Fibroblast of pulmonary artery (primary cell): ENCODE results near the gene CACNA1S.

Source experiments
- DNase-seq: peaks from one replicate; pipeline ENCODE4 v3.0.0-alpha.2; 2010; ENCODE audit warnings: low read depth
- H3K4me3 ChIP-seq: replicated peaks from 2 replicates; pipeline ENCODE4 v1.5.1; 2011; ENCODE audit warnings: low read depth, mild to moderate bottlenecking, control low read depth, low read length, moderate library complexity
- TF ChIP-seq, protein P1 (sequence below): IDR thresholded peaks from 2 replicates; pipeline ENCODE4 v1.5.1; 2011; ENCODE audit warnings: mild to moderate bottlenecking, control low read depth, low read length, inconsistent platforms; ENCODE audit errors: missing control alignments

Gene CACNA1S

DNA sequence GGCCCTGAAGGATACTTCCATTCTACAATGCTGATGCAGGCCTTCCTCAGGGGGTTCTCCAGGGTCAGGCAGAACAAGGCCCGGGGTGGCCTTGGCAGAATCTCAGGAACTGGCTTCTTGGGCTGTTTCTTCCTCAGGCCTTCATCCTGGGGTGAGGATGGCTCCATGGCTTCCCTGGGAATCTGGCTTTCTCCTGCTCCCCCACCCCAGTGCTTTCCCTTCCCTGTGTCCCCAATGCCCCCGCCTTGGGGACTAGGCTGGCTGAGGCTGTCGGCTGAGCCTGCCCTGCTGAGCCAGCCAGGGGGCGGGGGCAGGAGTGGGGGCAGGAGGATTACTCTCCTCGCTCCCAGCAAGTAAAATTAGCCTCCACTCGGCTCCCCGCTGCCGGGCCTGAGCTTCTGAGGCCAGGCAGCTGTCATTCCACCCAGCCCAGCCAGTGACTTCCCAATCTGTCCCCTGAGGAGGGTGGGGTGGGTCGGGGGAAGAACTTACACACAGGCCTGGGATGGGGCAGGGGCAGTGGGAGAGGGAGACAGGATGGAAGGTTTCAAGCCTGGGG, at the start of gene CACNA1S:
TSS of gene CACNA1S (minus strand) at position 254 of the 559 bp plus-strand sequence. CDS start at position 167, 87 bp downstream.
- no peak for DNase-seq
- H3K4me3 ChIP-seq: no peak within 1 kb of the TSS
- TF ChIP-seq, protein P1, sequence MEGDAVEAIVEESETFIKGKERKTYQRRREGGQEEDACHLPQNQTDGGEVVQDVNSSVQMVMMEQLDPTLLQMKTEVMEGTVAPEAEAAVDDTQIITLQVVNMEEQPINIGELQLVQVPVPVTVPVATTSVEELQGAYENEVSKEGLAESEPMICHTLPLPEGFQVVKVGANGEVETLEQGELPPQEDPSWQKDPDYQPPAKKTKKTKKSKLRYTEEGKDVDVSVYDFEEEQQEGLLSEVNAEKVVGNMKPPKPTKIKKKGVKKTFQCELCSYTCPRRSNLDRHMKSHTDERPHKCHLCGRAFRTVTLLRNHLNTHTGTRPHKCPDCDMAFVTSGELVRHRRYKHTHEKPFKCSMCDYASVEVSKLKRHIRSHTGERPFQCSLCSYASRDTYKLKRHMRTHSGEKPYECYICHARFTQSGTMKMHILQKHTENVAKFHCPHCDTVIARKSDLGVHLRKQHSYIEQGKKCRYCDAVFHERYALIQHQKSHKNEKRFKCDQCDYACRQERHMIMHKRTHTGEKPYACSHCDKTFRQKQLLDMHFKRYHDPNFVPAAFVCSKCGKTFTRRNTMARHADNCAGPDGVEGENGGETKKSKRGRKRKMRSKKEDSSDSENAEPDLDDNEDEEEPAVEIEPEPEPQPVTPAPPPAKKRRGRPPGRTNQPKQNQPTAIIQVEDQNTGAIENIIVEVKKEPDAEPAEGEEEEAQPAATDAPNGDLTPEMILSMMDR: no peak

DNA sequence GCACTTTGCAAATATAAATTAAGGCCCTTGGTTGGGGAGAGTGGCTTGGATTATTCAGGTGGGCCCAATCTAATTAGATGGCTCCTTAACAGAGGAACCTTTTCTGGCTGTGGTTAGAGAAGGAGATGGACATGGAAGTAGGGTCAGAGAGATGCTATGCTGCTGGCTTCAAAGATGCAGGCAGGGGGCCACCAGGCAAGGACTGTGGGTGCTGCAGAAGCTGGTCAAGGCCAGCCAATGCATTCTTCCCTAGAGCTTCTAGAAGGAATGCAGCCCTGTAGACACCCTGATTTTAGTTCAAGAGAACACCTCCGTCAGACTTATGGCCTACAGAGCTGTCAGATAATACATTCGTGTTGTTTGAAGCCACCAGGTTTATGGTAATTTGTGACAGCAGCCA, 45.7 kb upstream of the CACNA1S start:
- H3K4me3 ChIP-seq: no peak overlapping the region
- TF ChIP-seq, protein P1: no peak
- no peak for DNase-seq

DNA sequence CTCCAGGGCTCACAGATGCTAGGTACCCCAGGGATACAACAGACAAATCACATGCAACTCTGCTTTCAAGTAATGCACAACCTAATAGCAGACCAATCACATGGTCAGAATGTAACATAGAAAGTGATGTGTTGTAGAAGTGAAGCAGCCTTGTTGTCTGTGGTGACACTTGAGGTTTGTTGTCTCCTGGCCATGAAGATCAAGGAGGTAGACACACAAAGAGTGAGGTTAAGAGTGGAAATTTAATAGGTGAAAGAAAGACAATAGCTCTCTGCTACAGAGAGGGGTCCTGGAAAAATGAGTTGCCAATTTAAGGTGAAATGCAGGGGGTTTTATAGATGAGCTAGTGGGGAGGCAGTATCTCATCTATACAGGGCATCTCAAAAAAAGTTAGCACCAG, 44.6 kb upstream of the CACNA1S start:
- TF ChIP-seq, protein P1: no peak
- DNase-seq: no peak
- no peak overlapping the region for H3K4me3 ChIP-seq

DNA sequence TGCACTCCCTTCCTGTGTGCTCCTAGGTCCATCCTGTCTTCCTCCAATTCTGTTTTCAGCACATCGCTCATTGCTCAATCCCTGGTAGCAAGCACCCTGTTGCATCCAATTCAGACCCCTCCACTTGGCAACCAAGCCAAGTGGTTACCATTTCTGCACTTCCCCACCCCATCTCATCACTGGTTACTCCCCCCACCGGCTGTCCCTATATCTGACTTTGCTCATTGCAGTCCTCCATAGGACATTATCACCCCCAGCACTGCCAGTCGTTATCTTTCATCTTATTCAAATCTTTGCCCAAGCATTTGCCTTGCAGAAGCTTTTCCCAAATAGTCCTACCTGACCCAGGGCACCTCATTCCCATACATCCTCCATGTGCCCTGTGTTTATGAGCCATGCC, 44.1 kb upstream of the CACNA1S start:
- H3K4me3 ChIP-seq: no peak overlapping the region
- no peak for DNase-seq
- TF ChIP-seq, protein P1: no peak

DNA sequence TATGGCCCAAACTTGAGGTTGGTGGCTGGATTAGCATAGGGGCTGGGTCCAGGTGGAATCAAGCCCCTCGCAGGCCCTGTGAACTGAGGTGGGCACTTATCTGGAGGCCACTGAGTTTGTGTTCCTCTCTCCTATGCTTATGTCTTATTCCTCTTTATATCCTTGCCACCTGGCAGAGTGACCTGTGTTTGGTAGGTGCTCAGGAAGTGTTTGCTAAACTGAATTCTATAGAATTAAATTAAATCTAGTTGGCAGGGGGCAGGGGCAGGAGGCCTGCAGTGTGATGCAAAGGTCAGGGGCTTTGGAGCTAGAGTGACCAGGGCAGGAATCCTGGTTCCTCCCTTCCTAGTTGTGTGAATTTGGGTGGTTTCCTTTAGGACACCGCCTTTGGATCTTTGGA, 43.1 kb upstream of the CACNA1S start:
- no peak for DNase-seq
- TF ChIP-seq, protein P1: no peak

DNA sequence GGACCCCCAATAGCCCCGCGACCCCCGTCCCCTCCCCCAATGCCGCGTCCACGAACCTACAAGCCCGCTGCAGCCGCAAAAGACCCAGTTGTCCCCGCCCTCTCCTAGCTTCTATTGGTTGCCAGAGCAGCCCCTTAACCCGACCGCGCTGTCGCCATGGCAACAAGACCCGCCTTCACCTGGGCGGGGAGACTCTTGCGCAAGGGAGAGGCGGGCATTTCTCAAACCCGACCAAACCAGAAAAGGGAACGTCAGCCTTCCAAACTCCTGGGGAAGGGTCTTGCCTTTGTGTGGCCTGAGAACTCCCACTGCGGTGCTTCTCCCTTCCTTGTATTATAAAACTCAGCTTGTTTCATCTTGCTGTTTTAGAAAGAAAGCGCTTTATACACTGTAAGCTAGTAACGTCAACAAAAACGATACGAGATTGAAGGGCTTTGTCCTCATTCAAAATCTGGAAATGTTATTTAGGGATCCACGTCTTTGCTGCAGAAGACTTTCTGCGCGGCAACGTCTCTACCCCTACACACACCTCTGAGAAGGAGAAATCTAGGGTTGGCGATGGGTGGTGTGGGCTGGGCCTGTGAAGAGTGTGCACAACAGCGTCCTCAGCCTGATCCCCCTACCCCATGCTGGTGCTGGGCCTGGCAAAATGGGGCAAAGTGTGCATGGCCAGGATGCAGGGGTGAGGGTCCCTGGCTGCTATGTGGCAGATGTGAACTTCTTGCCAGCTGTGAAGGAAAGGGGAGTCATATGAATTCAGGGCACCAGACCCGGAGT, 42.4 kb upstream of the CACNA1S start, which contains the start of gene TMEM9:
TSS of gene TMEM9 (minus strand) at position 86 of the 777 bp plus-strand sequence. CDS start 551 bp downstream, outside the sequence.
- DNase-seq: peak; percentile 94
- TF ChIP-seq, protein P1: no peak
- peak within 1 kb of the TSS; percentile 78 for H3K4me3 ChIP-seq

More for the DNA sequence above, 43.1 kb upstream of the CACNA1S start:
- no peak overlapping the region for H3K4me3 ChIP-seq
